ENCODE results near the gene C17orf113. TPM values are rescaled to one million over a fixed set of nuclear protein-coding genes. Genes with fewer than 3 reads are reported as not detected.
"Not testable (repeated sequence)": the region's sequence is repeated elsewhere in the genome, so short reads cannot be mapped to it uniquely, and the experiment has no call there.

The C17orf113 gene
- total RNA-seq, 1 donor from 2014 or later = 0.70 TPM

GRCh38 chr17:42017866-42018200 lies 32.6 kb downstream of the C17orf113 start:
- no peak for DNase-seq (ENCODE audit: extremely low read depth, low read depth, low spot score)

- DNase-seq (ENCODE audit: extremely low read depth, low read depth, low spot score) = no peak
These were observed 33.2 kb downstream of the C17orf113 start, which contains the start of gene DNAJC7 for GRCh38 chr17:42016941-42017865. Gene DNAJC7 (minus strand): TSS chr17:42017439. CDS start chr17:42017416, 23 bp downstream.

GRCh38 chr17:42016411-42016831 lies 34.0 kb downstream of the C17orf113 start:
- DNase-seq (ENCODE audit: extremely low read depth, low read depth, low spot score) = no peak

- not testable (repeated sequence) for DNase-seq (ENCODE audit: extremely low read depth, low read depth, low spot score)
These were observed 36.7 kb downstream of the C17orf113 start for GRCh38 chr17:42013740-42014139.

- DNase-seq (ENCODE audit: extremely low read depth, low read depth, low spot score) = not testable (repeated sequence)
These were observed 38.0 kb downstream of the C17orf113 start for GRCh38 chr17:42012363-42012762.

- no peak for DNase-seq (ENCODE audit: extremely low read depth, low read depth, low spot score)
These were observed 39.4 kb downstream of the C17orf113 start for GRCh38 chr17:42010898-42011516.

- DNase-seq (ENCODE audit: extremely low read depth, low read depth, low spot score) = not testable (repeated sequence)
These were observed 40.1 kb downstream of the C17orf113 start for GRCh38 chr17:42010266-42010680.

- no peak for DNase-seq (ENCODE audit: extremely low read depth, low read depth, low spot score)
These were observed 41.2 kb downstream of the C17orf113 start for GRCh38 chr17:42009170-42009569.

- DNase-seq (ENCODE audit: extremely low read depth, low read depth, low spot score) = no peak
These were observed 45.2 kb downstream of the C17orf113 start for GRCh38 chr17:42005166-42005565.

GRCh38 chr17:42002792-42003301 lies 47.6 kb downstream of the C17orf113 start:
- DNase-seq (ENCODE audit: extremely low read depth, low read depth, low spot score) = no peak

GRCh38 chr17:42002175-42002791 lies 48.1 kb downstream of the C17orf113 start:
- DNase-seq (ENCODE audit: extremely low read depth, low read depth, low spot score) = no peak

- no peak for DNase-seq (ENCODE audit: extremely low read depth, low read depth, low spot score)
These were observed 48.7 kb downstream of the C17orf113 start for GRCh38 chr17:42001729-42002128.

GRCh38 chr17:42000413-42001133 lies 49.8 kb downstream of the C17orf113 start:
- no peak for DNase-seq (ENCODE audit: extremely low read depth, low read depth, low spot score)

GRCh38 chr17:41998497-41998896 lies 51.9 kb downstream of the C17orf113 start:
- no peak for DNase-seq (ENCODE audit: extremely low read depth, low read depth, low spot score)

- no peak for DNase-seq (ENCODE audit: extremely low read depth, low read depth, low spot score)
These were observed 53.6 kb downstream of the C17orf113 start for GRCh38 chr17:41996855-41997164.

GRCh38 chr17:41992576-41992975 lies 57.8 kb downstream of the C17orf113 start:
- DNase-seq (ENCODE audit: extremely low read depth, low read depth, low spot score) = no peak

- no peak for DNase-seq (ENCODE audit: extremely low read depth, low read depth, low spot score)
These were observed 60.5 kb downstream of the C17orf113 start for GRCh38 chr17:41989702-41990419.

- no peak for DNase-seq (ENCODE audit: extremely low read depth, low read depth, low spot score)
These were observed 62.0 kb downstream of the C17orf113 start for GRCh38 chr17:41988418-41988817.

Data from glomerular endothelial cell (primary cell).